Suprapubic skin (tissue), 3 donors: ENCODE measurements around the gene TIMM8A.

Source experiments
- CTCF ChIP-seq, 2 donors: fragments of 200-600 bp in 1 of 2; fragments of 450-650 bp in 1 of 2; sonication (generic) in 1 of 2; IDR thresholded peaks; one replicate each; pipeline ENCODE4 v1.5.1; 2016 to 2019; ENCODE audit warnings: antibody characterized with exemption in 2 of 2, mild to moderate bottlenecking in 1 of 2, moderate library complexity in 1 of 2
- POLR2A ChIP-seq, 2 donors: fragments of 450-650 bp; IDR thresholded peaks; one replicate each; pipeline ENCODE4 v1.6.1; 2017; ENCODE audit warnings: antibody characterized with exemption in 2 of 2, mild to moderate bottlenecking in 2 of 2, moderate library complexity in 2 of 2

DNA sequence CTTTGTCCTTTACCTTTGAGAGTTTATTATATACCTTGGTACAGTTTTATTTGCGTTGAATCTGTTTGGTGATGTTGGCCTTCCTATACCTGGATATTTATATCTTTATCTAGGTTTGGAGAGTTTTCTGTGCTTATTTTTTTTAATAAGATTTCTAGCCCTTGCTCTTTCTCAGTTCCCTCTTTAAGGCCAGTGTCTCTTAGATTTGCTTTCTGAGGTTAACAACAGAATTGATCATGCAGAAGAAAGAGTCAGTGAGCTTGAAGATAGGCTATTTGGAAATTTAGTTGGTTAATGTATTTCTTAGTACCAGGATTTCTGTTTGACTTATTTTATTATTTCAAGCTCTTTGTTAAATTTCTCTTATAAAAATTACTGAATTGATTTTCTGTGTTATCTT, 44.8 kb downstream of the TIMM8A start:
- no peak for TF ChIP-seq CTCF (IDR thresholded peaks at IDR 0.05)
- TF ChIP-seq POLR2A (IDR thresholded peaks at IDR 0.05), result no peak
